HG02981 (cell line): ENCODE data around the gene PDK3.

Experiments used
- ATAC-seq: cut with Tn5 transposase; IDR thresholded peaks from one replicate; pipeline ENCODE4 v1.9.1; 2021; ENCODE audit warnings: mild to moderate bottlenecking, moderate library complexity; ENCODE audit not compliant: unreplicated experiment

PDK3 gene

DNA sequence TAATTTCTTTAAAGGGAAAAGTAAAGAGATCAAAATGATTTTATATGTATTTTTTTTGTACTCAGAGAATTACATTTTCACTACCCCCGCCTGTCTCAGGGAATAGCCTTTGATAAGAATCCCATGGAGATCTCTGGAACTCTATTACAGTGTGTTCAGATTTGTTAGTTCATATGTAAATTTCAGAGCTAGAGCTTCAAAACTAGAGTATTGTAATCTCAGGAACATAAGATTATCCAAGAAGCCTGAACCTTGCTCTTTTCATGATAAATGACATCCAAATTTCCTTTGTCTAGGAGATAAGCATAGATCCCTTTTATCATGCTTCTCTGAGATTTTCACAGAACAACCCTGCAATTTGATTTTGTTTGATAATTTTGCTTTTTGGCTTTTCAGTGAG is 82.9 kb downstream of the PDK3 start:
- ATAC-seq: no peak

DNA sequence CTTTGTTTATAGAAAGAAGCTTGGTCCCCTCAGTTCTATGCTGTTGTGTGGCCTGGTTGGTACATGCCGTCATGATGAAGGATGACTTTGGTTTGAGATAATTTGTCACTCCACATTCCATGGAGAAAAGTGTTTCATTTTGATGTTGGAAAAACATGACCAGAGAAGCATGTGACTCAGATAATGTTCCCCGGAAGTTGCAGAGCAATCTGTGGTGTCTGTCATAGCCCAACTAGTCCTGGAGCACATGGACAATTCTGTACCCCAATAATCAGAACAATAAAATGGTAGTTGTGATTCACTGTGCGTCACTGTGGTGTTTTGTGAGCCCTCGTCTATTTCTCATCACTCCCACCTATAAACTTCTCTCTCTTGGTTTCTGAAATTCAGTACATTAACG is 85.1 kb downstream of the PDK3 start:
- ATAC-seq: no peak

DNA sequence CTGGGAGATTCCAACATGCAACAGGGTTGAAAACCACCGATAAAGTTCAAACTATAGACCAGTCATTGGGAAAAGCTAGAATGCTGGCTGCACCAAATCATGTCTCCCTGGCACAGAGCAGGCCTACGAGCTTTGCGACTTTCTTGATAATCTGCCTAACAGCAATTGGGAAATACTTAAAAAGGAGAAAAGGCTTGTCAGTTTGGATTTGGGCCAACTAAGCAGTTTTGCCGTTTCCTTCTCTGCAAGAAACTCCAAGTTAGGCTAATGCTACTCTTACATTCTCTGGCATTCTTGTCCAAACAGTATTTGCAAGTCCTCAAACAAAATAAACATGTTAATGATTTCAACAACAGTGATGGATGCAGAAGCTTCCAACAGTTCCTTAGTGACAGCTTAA is 87.9 kb downstream of the PDK3 start:
- no peak for ATAC-seq

DNA sequence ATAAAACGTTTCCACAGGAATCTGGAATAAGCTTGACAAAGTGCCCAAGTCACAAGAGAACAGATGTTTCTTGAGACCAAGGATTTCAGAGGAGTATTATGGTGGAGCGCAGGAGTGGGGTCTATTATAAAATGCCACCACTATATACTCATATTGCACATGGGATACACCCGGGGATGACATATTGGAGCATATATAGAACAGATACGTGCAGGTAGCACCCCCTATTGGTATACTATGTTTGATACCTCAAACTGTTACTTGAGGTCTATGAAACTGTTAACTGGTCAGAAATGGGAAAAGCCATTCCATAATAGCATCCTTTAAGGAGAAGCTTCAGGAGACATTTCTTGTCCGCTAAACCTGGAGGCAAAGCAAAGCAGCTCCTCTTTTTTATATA is 96.0 kb downstream of the PDK3 start:
- no peak for ATAC-seq

DNA sequence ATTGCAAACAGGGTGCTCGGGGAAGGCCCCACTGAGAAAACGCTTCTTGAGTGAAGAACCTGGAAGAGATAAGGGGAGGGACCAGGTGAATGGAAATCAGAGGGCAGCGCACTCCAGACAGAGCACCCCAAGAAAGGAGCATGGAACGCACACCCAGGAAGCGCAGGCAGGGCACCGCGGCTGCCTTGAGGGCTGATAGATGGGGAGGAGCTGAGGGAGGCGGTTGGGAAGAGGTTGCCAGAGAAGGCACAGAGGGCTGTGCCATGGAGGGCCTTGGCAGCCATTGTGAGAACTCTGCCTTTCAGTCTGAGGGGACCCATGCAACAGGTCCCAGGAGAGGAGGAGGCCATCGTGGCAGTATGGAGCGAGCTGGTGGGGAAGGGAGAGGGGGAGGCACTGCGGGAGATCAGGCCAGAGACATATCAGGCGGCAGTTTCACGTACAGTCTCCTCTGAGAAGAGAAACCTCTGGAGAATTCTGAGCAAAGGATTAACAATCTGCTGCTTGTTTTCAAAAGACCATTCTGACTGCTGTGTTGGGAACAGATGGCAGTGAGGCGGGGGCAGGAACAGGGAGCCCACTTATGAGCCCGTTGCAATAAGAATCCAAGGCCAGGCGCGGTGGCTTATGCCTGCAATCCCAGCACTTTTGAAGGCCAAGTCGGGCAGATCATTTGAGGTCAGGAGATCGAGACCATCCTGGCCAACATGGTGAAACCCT is 98.4 kb downstream of the PDK3 start:
- ATAC-seq: no peak

DNA sequence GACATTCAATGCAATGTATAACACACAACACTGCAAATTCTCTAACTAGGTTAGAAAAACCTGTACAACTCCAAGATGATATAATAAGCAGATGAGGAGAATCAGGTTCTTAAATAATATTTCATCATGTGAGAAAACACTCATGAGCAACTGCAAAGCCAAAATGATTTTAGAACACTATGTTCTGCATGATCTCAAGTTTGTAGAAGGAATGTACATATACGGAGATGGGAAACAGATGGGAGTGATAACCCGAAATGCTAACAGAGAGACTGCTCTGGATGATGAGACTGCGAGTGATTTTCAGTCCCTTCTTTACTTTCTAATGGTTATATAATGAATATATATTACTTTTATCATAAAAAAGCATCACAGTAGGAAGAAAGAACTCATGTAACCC is 101.2 kb downstream of the PDK3 start:
- no peak for ATAC-seq

DNA sequence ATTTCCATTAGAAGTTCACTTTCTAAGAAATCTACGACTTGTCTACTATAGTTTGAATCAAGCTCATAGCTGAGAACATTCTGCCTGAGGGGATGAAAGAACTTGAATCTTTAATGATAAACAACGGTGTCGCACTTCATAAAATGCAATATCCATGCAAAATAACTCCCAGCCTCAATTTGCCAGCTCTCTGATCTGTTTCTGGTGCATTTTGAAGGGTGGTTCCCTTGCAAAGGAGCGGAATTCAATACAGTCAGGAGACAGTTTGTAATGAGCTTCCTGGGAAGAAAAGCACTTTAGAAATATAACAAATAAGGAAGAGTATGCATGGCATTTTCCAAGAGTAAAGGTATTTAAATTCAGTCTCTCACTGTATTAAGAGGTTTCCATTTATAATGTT is 102.1 kb downstream of the PDK3 start:
- no peak for ATAC-seq

DNA sequence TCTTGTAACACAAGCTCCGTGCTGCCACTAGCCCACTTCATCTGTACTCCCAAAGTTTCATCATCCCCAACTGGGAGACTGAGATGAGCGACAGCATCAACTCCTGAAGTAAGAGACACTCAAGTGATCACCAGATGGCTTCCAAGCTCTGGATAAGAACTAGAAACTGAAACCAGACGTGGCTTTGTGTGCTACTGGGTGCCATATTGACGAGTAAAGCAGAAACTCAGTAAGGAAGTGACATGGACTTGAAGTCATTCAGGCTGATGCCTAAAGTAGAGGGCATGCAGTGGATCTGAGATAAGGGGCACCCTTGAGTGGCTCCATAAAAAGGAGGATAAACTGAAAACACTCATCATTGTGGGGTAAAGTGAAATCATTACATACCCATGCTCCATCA is 109.7 kb downstream of the PDK3 start:
- ATAC-seq: no peak

DNA sequence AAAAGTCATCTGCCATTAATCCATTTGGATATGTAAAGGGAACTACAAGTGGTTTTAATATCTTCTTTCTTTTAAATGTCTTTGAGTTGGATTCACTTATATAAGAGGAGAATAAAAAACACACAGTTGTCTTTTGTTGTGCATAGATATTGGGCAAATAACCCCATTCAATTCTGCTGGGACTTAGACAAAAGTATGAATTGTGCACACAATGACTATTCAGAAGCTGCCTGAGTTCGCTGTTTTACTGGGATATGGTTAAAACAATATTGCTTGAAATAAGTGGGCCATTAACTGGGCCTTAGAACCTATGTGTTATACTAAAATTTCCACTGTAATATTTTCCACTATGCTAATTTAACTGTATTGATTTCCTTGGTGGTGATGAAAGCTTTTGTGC is 110.4 kb downstream of the PDK3 start:
- no peak for ATAC-seq

DNA sequence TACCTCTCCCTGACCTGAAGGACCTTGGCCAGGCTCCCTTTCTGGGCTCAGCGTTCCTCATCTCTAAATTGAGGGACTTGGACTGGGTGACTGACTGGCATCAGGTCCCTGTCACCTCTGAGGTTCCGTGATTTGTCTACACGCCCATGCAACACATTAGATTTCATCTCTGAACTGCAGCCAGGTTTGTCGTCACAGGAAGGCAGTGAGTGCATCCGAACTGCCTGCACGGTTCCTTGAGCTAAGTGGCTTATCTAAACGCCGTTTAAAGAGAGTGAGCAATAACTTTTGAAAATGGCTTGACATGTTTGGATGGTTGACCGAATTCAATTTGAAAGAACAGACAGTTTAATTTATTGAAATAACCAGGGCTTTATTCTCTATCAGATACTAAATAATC is 112.0 kb downstream of the PDK3 start:
- ATAC-seq: no peak
